Caki2 (cell line): Measurements from ENCODE around the gene GLP2R. TPM values are rescaled to one million over a fixed set of nuclear protein-coding genes. Genes with fewer than 3 reads are reported as not detected.

Experiments used
- DNase-seq: peaks from one replicate; pipeline ENCODE4 v3.0.0-alpha.2; 2015; ENCODE audit warnings: low read depth
- in situ Hi-C: cut with HindIII; loops from 2 replicates; pipeline ENCODE4 v1.10.0; 2016; ENCODE audit warnings: low sequenced_read_pairs, low pct_unique_long_range_greater_than_20kb, mixed read lengths
- total RNA-seq: library from RNA; depleted of rRNA; stranded (reverse); fragments of >200 nt; shearing (Covaris generic); gene quantifications from 2 replicates; pipeline ENCODE4 v1.2.3, GENCODE V29; 2014; ENCODE audit warnings: low replicate concordance

The GLP2R gene
- total RNA-seq, 1 experiment from 2014 or later, result 3.9 TPM

DNA sequence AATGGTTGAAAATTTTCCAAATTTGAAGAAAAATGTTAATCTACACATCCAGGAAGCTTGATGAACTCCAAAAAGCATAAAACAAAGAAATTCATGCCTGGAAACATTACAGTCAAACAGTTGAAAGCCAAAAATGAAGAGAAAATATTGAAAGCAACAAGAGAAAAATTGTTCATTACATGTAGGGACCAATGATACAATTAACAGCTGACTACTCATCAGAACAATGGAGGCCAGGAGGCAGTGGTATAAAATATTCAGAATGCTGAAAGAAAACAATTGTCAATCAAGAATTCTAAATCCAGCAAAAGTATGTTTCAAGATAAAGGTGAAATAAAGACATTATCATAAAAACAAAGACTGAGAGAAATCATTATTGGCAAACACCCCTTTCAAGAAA lies 57.7 kb downstream of the GLP2R start:
- DNase-seq, result no peak
- in situ Hi-C loops, result no loop called here

DNA sequence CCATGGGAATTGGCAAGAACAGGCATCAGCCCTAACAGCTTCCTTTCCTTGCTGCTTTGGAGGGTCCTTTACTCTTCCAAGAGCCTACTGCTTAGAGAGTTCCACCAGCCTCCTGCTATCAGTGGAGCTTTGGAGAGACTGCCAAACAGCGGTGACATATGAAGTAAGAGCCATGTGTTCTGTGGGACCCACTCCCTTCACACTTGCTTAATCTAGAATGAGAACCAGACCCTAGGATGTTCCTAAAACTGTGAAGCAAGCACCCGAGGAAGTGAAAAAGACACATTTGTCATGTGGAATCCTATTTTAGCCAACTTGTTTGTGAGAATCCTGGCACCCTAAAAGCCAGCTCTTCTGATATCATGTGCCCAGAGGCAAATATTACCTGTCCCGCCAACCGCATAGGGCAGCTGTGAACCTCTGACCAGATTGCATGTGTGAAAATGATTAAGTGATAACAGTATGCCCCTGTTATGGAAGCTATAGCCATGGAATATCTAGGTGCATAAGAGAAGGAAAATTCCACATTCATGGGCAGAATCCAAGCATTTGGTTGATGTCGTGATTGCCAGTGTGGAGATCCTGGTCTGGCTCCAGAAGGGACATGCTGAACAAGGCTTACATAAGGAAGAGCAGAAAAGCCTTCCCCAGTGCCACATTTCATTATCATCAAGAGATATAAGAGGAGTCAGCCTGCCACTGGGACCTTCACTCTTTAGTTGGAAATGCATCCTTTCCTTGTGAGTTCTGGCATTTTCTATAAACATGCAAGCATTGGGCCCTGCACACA lies 60.6 kb downstream of the GLP2R start:
- in situ Hi-C loops, result no loop called here
- no peak for DNase-seq

DNA sequence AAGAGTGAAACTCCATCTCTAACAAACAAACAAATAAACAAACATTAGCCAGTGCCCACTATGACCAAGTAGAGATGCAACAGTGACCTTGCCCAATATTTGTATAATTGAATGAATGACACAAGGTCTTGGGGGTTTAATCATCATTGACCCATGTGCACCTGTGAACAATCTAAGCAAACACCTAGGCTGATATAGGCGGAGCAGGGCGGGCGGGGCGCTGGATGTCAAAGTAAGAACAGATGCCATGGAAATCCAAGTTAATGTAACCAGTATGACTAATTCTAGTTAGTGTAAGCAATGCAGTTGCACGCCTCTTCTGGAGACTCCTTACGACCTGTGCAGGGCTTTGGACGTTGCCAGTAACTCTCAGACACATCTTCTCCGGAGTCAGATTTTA lies 61.8 kb downstream of the GLP2R start:
- in situ Hi-C loops, result no loop called here
- no peak for DNase-seq

DNA sequence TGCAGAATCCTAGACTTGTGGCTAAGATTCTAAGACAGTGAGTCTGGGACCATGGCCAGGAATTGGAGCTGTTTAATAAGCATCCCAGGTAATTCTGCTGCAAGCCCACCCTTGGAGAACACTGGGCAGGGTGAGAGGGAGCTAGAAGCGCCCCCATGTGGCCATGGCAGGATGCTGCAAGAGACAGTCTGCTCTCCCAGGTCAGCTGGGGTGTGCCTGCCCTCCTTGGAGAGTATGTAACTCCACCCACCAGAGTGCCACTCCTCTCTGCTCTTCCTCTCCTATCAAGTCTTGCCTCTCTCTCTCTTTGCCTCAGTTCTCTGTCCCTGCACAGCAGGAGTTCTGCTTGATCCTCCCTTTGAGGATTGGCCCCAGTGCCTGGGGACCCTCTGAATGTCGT lies 64.4 kb downstream of the GLP2R start:
- in situ Hi-C loops, result no loop called here
- DNase-seq, result peak; percentile 6

DNA sequence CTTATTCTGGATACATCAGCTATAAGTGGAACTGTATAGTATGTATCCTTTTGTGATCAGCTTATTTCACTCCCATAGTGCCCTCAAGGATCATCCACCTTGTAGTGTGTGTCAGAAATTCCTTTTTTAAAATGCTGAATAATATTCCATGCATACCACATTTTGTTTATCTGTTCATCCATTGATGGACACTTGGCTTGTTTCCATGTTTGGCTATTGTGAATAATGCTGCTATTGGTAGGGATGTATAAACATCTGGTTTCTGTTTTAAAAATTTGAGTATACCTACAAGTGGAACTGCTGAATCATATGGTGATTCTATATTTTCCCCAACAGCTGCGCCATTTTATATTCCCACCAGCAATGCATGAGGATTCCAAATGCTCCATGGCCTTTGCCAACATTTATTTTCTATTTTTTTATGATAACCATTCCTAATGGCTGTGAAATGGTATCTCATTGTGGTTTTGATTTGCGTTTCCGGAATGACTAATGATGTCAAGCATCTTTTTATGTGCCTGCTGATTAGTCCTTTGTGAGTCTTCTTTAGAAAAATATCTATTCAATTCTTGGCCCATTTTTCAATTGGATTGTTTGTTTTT lies 67.8 kb downstream of the GLP2R start:
- in situ Hi-C loops, result no loop called here
- DNase-seq, result no peak

DNA sequence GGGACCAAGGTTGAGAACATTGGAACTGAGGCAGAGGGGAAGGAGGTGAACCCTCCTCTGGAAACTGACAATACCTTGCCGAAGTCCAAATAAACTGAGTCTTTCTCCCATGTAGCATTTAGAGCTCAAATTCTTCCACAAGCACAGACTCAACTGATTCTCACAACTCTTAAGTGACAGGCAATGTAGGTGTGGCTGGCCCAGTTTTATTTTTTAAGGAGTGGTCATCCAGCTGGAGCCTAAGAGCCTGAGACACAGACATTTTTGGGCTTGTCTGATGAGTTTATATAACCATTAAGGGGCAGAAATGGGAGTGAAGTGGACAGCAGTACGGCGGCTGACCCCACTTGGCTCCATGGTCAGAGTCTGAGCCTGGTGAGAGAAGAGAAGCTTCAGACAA lies 68.5 kb downstream of the GLP2R start:
- in situ Hi-C loops, result no loop called here

DNA sequence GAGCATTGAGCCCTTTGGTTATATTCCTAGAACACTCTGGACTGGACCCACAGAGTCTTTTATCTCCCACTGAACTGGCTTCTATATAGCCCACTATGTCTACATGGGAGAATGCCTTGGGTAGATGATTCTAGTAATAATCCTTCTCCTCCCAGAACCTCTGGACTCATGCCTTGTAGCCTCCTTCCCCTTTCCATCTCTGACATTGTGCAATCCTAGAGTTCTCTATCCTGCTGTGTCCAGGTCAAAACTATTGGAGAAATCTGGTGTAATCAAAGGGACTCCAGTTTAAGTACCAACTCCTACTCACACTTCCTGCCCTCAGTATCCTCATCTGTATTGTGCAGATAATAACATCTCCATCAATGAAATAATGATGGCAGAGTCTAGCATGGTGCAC lies 70.2 kb downstream of the GLP2R start:
- no peak for DNase-seq
- in situ Hi-C loops, result no loop called here

More for the DNA sequence above, 68.5 kb downstream of the GLP2R start:
- DNase-seq, result no peak

DNA sequence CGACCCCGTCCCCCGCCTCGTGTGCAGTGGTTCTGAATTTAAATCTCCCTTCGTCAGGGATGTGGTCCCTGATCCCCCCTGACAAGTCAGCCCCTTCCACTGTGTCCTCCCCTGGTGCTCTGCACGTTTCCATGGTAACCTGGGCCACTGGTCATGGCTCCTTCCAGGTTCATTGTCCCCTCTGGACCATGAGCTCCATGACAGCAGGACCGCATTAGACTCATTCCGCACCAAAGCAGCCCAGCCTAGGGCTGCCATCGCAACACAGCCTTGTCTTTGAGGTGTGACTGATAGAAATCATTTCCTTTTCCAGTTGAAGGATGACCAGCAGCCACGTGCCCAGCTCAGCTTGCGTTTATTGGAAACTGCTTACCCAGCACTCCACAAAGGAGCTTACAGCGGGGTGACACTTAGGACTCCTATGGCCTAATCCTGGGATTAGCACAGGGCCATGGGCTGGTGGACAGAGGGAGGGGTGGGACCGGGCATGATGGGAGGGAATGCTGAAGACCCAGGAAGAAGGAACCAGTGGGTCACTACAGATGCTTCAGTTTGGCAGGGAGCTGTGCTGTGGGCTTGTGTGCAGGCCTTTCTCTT lies 71.7 kb downstream of the GLP2R start:
- in situ Hi-C loops, result no loop called here
- no peak for DNase-seq

DNA sequence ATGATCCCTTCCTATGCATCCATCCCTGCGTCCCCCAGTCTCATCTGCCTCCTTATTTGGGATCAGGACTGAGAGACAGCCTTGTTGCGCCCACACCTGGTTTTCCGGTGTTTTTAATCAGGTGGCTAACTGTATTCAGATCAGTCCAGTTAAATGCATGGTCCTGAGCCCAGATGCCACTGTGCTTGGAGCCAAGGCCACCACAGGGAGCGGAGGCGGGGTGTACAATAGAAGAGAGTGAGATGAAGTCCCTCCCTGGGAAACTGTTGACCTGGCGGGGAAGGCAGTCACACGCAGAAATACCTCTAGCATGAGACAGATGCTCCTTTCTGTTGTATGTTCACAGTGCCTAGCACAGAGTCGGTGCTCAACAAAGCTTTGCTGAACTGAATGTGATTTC lies 73.1 kb downstream of the GLP2R start:
- DNase-seq, result no peak
- in situ Hi-C loops, result no loop called here

DNA sequence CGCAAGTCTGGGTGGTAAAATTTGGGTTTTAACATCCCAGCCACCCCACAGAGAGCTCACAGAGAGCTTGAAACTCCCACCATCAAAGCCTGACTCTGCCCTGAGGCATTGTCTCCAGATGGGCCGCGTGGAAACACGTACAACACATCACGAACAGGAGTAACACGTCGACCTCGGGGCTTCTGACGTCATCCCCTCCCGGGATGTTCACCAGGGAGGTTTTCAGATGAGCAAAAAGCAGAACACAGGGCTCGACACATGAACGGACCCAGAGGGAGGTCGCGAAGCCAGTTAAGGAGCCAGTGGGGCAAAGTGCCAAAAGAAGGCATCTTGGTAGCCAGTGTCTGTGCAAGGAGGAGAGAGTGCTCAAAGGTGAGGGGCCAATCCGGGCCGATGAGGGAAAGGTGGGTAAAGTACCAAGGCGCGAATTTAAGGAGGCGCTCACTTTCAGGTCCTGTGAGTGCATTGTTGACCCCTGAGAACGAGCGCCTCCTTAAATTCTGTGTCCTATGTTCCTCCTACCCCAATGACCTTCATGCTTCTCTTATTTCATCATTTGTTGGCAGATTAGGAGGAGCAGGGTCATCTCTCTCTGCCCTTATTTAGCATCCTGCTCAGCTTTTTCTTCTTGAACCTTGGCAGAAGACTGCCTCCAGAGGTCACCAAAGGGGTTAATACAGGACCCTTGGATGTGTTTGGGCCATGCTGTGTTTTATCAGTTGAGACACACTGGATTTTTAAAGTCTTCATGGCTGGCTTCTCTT lies 73.7 kb downstream of the GLP2R start:
- in situ Hi-C loops, result no loop called here
- DNase-seq, result no peak

DNA sequence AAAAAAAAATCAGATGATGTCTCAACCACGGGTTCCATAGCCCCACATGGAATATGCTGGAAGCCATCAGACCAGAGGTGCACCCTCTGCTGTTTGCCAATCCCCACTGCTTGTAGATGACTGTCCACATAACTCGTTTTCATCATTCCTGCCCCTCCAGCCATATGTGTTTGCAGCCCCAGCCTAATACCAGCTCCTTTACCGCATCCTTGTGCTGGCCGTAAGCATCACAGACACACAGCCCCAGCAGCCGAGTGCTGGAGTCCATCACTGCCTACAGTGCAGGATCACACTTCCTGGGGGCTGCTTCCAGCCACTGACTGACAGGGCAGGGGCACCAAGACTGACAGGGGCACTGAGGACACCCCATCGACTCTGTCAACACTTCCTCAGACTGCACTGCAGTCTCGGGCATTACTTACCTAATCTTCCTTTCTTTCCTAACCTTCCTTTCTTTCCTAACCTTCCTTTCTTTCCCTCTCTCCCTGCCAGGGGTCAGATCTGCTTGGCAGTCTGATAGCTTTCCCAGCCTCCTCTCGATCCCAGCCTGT lies 74.4 kb downstream of the GLP2R start:
- no peak for DNase-seq
- in situ Hi-C loops, result no loop called here

DNA sequence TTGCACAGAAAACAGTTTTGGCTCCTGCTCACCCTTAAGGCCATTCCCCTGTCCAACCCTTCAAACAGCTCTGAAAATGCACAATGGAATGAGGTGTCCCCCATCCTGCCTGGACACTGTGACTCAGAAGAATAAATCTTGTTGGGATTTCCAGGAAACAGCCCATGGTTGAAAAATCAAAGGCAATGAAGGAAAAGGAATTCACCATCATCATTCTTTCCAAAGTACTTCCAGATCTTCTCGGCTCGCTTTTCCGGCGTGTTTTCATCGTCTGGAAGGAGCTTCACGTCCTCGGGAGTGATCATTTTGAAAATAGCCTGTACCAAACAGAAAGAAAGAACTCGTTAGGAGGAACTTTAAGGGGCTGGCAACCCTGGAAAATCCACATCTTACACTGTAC lies 75.1 kb downstream of the GLP2R start:
- no peak for DNase-seq
- in situ Hi-C loops, result no loop called here

DNA sequence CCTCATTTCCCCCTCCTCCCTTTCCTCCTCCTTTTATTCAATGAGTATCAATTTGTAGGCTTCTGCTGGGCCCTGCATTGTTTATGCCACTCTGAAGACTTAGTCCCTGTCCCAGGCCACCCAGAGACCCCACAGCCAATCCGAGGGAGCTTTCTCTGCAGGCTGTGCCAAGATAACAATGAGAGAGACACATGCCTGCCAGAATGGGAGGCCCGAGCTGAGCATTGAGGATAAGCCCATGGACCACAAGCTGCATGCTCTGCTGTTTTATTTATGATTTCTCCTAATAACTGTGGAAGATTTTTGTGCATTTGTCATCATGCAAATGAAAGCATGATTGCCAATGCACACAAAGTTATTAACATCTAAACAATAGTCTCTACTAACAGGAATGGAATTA lies 76.4 kb downstream of the GLP2R start:
- in situ Hi-C loops, result no loop called here
- DNase-seq, result no peak

DNA sequence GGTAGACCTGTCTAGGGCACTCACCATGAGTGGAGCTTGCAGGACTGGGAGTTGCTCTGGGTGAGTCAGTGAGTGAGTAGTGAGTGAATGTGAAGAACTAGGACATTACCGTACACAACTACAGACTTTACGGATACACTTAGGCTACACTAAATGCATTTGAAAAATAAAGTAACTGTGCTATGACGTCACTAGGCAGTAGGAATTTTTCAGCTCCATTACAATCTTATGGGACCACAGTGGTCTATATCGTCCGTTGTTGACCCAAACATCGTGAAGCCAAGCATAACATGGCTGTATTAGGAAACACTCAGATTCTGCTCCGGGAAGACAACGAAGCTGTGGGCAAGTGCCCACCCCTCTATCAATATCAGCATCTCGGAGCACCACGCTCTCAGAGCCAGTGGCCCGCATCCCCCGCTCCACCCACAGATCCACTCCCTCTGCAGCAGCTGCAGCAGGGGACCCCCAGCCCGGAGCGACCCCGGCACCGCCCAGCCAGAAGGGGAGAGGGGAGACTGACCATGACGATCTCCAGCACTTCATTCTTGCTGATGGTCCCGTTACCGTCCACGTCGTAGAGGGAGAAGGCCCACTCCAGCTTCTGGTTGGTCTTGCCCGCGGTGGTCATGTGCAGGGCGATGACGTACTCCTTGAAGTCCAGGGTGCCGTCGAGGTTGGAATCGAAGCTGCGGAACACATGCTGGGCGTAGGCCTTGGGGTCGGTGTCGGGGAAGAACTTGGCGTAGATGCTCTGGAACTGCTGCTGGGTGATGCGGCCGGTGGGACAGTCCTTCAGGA lies 78.8 kb downstream of the GLP2R start:
- no peak for DNase-seq
- in situ Hi-C loops, result no loop called here

DNA sequence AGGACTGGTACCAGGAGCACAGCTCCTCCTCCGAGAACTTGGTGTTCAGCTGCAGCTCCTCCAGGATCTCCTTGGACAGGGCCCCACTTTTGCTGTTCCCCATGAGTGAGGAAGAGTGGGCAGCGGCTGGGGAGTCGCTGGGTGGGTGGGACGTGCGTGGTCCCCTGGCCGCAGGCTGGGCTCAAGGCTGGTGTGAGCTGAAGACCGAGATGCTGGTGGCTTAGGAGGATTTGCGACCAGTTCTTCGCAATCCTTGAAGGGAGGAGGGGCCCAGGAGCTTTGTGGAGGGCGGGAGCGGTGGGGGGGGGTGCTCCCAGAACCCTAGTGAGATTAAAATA lies 79.3 kb downstream of the GLP2R start, which contains the start of gene RCVRN:
Gene RCVRN, minus strand, starts transcription at position 194 of the 338 bp plus-strand sequence. Its CDS starts 91 bp downstream, at position 103.
- in situ Hi-C loops, result no loop called here
- DNase-seq, result no peak

DNA sequence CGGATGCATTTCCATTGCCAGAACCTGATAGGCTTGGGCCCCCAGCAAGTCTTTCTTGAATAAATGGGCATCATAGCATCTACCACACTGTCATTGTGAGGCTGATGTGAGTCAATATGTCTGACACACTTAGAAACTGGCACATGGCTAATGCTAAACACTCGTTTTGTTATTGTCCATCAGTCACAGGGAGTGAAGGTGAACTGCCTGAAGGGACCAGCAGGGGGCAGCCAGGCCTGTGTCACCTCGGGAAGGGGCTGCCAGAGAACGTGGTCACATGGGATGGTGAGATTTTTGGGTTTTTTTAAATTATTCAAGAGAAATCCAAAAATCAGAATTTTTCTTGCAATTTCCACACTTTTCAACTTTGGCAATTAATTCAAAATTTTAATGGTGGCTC lies 80.2 kb downstream of the GLP2R start:
- in situ Hi-C loops, result no loop called here
- no peak for DNase-seq

DNA sequence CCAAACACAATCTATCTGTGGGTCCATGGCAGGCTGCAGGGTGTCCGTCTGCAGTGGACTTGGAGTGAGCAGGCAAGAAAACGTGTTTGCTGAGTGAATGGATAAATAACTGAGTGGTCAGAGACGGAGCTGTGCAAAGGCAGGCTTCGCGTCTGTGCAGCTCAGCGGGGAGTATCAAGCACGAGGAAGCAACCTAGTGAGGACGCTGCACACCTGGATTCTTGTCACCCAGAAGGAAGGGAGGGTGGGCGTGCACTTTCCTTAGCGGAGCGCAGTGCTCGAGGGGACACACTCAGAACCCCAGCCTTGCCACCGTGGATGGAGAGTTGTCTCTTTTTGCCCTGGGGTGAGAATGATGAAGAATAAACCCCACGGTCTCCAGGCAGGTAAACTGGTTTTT lies 80.9 kb downstream of the GLP2R start:
- DNase-seq, result no peak
- in situ Hi-C loops, result no loop called here

DNA sequence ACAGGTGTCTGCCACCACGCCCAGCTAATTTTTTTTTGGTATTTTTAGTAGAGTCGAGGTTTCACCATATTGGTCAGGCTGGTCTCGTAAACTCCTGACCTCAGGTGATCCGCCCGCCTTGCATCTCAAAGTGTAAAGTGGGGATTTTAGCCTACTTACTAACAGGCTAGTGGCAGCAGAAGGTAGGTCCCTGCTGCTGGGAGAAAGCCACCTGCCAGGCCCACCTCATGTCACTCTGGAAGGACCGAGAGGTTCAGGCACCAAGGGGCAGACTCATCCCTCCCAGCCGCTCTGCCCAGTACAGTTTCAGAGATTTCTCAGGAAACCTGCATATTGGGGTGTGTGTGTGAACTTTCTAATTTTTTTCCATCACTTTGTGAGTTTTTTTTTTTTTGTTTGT lies 81.4 kb downstream of the GLP2R start:
- in situ Hi-C loops, result no loop called here
- DNase-seq, result no peak
